Uterus (tissue), 4 donors: Measurements from ENCODE around the gene S100A3. TPM values are rescaled to one million over a fixed set of nuclear protein-coding genes. Genes with fewer than 3 reads are reported as not detected.
A peak's percentile ranks its signal among the peaks of the same experiment; 100 is the strongest.

ENCODE experiments used
- DNase-seq, 2 donors: peaks; one replicate each; pipeline ENCODE4 v3.0.0-alpha.2; 2019 to 2020
- H3K27ac ChIP-seq, 2 donors: fragments of 200-600 bp; sonication (generic); 1 replicate in 1 of 2; 2 replicates in 1 of 2; pipeline ENCODE4 v1.5.1; 2016 to 2018
- H3K27me3 ChIP-seq, 2 donors: fragments of 200-600 bp; sonication (generic); one replicate each; pipeline ENCODE4 v1.5.1; 2018 to 2019; ENCODE audit warnings: control low read depth in 1 of 2
- H3K36me3 ChIP-seq, 2 donors: fragments of 200-600 bp; sonication (generic); one replicate each; pipeline ENCODE4 v1.5.1; 2019; ENCODE audit warnings: control low read depth in 1 of 2
- H3K4me1 ChIP-seq, 2 donors: fragments of 200-600 bp; sonication (generic); one replicate each; pipeline ENCODE4 v1.5.1; 2018 to 2019; ENCODE audit warnings: control low read depth in 1 of 2
- H3K4me3 ChIP-seq, 2 donors: fragments of 200-600 bp; sonication (generic); 1 replicate in 1 of 2; 2 replicates in 1 of 2; pipeline ENCODE4 v1.5.1; 2018 to 2019; ENCODE audit warnings: mild to moderate bottlenecking in 1 of 2
- H3K9me3 ChIP-seq, 2 donors: fragments of 200-600 bp; sonication (generic); one replicate each; pipeline ENCODE4 v1.5.1; 2019; ENCODE audit warnings: control low read depth in 1 of 2
- CTCF ChIP-seq, 4 experiments: fragments of 200-600 bp in 2 of 4; fragments of 450-650 bp in 2 of 4; sonication (generic) in 2 of 4; IDR thresholded peaks; one replicate each; pipeline ENCODE4 v1.5.1; 2016 to 2019; ENCODE audit warnings: antibody characterized with exemption in 4 of 4, mild to moderate bottlenecking in 2 of 4, moderate library complexity in 1 of 4
- POLR2A ChIP-seq, 2 donors: fragments of 450-650 bp; IDR thresholded peaks; one replicate each; pipeline ENCODE4 v1.6.1; 2016; ENCODE audit warnings: antibody characterized with exemption in 2 of 2, mild to moderate bottlenecking in 1 of 2, moderate library complexity in 1 of 2
- intact Hi-C: fragments of 100-400 bp; cut with DNase I; formaldehyde crosslinking; loops from one replicate; pipeline ENCODE4 v1.15.1; 2023; ENCODE audit warnings: low total_unique reads
- total RNA-seq, 4 donors: library from RNA; depleted of rRNA in 3 of 4; stranded (reverse); fragments of >200 nt in 3 of 4; gene quantifications; one replicate each; pipeline versions ENCODE4 v1.1.0 to v1.2.4, GENCODE V29; 2014 to 2023
- donor health status: DM: yes; HTN: yes; CAD: no.

Gene S100A3
- total RNA-seq, 4 donors from 2014 or later = 1.2 to 3.7 TPM; not detected in 2

GRCh38 chr1:153544453-153545066, 4.5 kb downstream of the S100A3 start:
- TF ChIP-seq CTCF (IDR thresholded peaks at IDR 0.05) = peak in 1 of 4 experiments; percentile 4
- TF ChIP-seq POLR2A (IDR thresholded peaks at IDR 0.05) = no peak
- no peaks in the 10 kb centered on the region for H3K36me3 ChIP-seq
- H3K9me3 ChIP-seq = no peaks in the 10 kb centered on the region
- peak overlapping the region; percentile 12 to 38 for H3K4me3 ChIP-seq
- no peak for DNase-seq
- intact Hi-C loops = no loop called here
- H3K27ac ChIP-seq = peak overlapping the region; percentile 86 to 94
- no peaks in the 10 kb centered on the region for H3K27me3 ChIP-seq
- peaks cover 14 to 26% of the 10 kb centered on the region in 2 donors for H3K4me1 ChIP-seq

GRCh38 chr1:153543736-153544135, 5.3 kb downstream of the S100A3 start:
- Histone ChIP-seq H3K4me3 (no peak overlapping the region), H3K9me3 (no peaks in the 10 kb centered on the region), H3K27ac (peak overlapping the region; percentile 86 to 94), H3K4me1 (peaks cover 14 to 18% of the 10 kb centered on the region in 2 donors), H3K27me3 (no peaks in the 10 kb centered on the region), H3K36me3 (no peaks in the 10 kb centered on the region)
- intact Hi-C loops = no loop called here
- no peak for TF ChIP-seq POLR2A (IDR thresholded peaks at IDR 0.05)
- no peak for DNase-seq

- DNase-seq = no peak
- TF ChIP-seq POLR2A (IDR thresholded peaks at IDR 0.05) (no peak), CTCF (IDR thresholded peaks at IDR 0.05) (no peak)
- Histone ChIP-seq H3K4me3 (no peak overlapping the region), H3K27me3 (no peaks in the 10 kb centered on the region), H3K4me1 (peaks cover 13 to 14% of the 10 kb centered on the region in 2 donors), H3K9me3 (no peaks in the 10 kb centered on the region), H3K36me3 (no peaks in the 10 kb centered on the region), H3K27ac (peak overlapping the region; percentile 86 to 94)
- intact Hi-C loops = no loop called here
Observed at GRCh38 chr1:153542956-153543711, 5.9 kb downstream of the S100A3 start.

- H3K27me3 ChIP-seq = no peaks in the 10 kb centered on the region
- H3K4me3 ChIP-seq = no peak overlapping the region
- no peaks in the 10 kb centered on the region for H3K9me3 ChIP-seq
- TF ChIP-seq POLR2A (IDR thresholded peaks at IDR 0.05) (no peak), CTCF (IDR thresholded peaks at IDR 0.05) (no peak)
- intact Hi-C loops = no loop called here
- no peaks in the 10 kb centered on the region for H3K36me3 ChIP-seq
- no peak for DNase-seq
- peak overlapping the region in 1 of 2 donors; percentile 21 for H3K27ac ChIP-seq
- H3K4me1 ChIP-seq = peaks cover 12 to 14% of the 10 kb centered on the region in 2 donors
Observed at GRCh38 chr1:153541641-153542590, 7.1 kb downstream of the S100A3 start.
